HPDE6-E6E7 (cell line): ENCODE results near the gene TXLNB.

Experiments
- DNase-seq: peaks from one replicate; pipeline ENCODE4 v3.0.0; 2011; ENCODE audit warnings: missing footprints; ENCODE audit errors: extremely low spot score

TXLNB gene

DNA sequence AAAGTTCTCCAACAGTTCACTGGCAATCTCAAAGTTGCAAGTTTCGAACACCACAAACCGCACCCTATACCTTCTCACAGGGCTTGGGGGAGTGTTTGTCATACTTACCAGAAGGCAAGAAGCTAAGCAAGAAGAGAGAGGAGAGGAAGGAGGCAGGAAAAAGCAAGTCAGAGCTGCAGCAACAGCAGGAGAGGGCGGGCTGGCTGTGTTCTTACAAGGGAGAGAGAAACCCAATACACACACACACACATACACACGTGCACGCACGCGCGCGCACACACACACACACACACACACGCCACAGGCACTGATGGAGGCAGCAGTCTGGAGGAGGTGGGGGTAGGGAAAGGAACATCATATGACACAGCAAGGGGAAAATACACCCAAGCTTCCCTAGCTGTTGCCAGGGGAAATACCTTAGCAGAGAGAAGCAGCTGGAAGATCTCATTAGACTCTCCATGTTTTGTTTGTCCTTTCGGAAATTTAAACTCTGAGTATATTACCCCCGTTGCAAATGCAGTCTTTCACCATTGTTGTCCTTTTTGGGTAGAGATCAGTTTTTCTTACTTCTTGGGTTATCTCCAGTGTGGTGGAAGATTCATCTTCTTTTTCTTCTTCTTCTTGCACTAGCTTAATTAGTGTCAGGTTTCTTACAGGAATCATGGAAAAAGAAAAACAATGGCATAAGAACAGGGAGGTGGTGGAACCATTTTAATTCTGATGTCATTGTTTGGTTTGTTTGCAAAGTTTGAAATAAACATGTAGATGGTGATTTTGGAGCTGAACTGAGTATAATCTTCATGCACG, at the start of gene TXLNB:
TXLNB (minus strand) TSS at position 186 of the 807 bp plus-strand sequence. CDS start 3,099 bp downstream, outside the sequence.
- DNase-seq = no peak

DNA sequence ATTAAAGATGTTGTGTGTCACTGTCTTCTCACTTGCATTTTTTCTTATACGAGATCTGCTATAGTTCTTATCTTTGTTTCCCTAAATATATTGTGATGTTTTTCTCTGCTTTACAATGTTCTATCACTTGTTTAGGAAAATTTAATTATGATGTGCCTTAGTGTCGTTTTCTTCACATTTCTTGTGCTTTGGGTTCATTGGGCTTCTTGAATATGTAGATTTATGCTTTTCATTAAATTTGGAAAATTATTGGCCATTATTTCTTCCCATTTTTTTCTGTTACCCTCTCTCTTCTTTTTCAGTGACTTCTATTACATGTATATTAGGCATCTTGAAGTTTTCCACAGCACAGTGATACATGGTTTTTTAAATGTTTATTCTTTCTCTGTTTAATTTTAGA, 49.3 kb upstream of the TXLNB start:
- DNase-seq = no peak

DNA sequence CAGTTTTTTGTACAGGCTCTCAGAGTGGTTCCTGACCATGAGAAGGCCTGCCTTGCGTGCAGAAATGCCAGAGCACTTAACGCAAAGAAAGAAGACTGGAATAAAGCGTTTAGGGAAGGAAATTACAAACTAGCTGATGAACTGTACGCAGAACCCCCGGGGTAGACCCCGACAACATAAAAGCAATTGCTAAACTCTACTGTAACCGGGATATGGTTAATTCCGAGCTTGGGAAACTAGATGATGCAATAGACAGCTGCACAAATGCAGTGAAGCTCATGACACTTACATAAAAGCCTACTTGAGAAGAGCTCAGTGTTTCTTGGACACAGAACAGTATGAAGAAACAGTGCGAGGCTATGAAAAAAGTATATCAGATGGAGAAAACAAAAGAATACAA, 47.0 kb upstream of the TXLNB start:
- no peak for DNase-seq

DNA sequence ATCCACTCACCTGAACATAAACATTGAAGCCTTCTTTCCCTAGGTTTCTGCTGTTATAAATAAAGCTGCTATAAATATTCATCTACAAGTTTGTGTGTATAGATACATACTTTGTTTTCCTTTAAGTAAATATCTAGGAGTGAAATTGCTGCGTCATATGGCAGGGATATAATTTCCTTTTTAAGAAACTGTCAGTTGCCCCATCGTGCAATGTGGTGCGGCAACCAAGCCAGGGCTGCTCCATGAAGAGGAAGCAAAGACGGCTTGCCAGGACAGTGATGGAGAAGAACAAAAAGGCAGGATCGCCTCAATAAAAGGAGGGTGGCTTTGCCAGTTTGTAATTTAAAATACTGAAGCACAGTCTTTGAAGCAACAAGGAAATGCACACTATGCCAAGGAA, 46.0 kb upstream of the TXLNB start:
- no peak for DNase-seq

DNA sequence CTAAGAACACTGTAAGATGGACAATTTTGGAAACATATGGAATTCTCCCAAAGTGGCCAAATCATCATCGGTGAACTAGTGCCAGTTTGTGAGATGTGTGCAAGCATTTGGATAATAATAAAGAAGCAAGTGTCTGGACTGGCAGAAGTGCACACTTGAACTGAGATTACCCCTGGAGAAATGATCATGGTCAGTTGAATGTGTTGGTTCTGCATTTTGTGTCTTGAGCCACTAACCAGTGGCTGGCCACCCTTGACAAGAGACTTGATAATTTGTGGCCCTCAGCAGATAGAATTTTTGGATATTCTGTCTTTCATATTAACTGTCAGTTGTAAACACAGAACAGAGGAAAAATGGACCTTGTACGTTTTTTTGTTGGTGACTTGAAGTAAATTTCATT, 45.2 kb upstream of the TXLNB start:
- DNase-seq = no peak

DNA sequence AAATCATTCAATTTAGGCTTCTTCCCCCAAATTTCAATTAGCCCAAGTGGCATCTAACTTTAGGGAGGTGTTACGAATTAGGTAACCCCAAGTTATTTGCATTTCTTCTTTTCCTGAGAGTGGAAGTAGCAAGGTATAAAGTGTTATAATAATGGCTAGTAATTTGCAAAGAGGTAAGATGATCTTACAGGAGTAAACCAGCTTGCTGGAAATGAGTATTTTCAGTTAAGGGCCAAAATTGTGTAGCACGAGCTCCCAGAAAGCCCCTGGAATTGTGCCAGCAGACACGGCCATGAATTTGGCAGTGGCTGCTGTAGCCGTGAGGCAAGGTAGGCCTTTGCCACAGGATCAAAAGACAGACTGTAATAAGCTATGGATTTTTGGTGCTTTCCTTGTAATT, 44.7 kb upstream of the TXLNB start:
- DNase-seq = no peak

DNA sequence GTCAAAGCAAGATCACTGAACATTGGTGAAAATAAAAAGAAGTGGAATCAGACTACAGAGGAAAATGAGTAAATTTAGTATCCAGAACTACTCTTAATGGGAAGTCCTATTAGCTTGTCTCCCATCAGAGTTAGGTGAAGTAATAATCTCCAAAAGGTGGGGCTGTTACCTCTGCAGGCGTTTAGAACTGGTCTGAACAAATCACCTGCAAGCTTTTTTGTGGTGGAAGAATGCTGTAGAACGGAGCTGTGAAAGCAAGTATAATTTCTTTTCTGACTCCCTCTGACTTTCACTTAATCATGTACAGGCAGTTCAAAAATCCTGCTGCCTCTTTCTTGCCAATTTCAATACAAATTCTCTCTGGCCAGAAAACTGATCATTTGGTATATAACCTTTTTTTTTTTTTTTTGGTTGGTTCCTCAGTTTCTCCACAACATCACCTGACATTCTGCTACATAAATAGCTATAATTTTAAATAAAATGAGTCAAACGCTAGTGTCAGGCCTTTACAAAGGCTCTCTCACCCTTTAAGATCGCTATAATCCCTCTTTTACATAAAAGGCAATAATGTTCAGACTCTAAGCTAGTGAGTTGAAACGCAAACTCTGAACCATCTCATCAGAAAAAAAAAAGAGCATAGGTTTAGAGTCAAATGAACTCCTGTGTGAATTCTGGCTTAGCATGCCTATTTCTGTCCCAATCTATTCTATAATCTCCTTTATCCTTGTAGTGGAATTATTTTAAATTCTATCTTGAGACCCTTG, 43.8 kb upstream of the TXLNB start:
- DNase-seq = no peak

DNA sequence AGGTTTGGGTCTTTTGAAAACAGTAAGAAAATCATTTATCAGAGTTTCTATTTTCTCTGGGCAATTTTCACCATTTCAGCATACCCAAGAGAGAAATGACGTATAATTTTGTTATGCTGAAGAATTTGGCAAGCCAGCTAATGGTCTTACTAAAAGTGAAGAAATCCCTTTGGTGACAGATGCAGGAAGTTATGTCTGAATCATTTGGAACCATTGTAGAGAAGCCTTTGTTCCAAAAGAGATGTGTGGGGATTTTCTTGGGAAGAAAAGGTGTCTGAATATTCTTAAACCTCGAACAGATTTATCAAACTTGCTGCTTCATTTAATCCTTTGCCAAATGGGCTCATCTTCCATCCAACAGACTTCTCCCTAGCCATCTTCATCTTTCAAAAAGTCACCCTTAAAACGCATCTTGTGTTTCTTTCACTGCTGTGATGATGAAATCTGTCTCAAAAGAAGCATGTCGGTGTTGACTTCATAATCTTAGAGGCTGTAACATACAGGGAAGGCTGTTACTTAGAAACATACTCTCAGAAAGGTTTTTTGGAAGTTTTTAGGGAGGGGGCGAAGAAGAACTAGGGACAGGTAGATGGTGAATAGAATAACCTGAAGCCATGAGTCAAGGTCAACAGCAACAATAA, 43.1 kb upstream of the TXLNB start:
- DNase-seq = peak; percentile 26

DNA sequence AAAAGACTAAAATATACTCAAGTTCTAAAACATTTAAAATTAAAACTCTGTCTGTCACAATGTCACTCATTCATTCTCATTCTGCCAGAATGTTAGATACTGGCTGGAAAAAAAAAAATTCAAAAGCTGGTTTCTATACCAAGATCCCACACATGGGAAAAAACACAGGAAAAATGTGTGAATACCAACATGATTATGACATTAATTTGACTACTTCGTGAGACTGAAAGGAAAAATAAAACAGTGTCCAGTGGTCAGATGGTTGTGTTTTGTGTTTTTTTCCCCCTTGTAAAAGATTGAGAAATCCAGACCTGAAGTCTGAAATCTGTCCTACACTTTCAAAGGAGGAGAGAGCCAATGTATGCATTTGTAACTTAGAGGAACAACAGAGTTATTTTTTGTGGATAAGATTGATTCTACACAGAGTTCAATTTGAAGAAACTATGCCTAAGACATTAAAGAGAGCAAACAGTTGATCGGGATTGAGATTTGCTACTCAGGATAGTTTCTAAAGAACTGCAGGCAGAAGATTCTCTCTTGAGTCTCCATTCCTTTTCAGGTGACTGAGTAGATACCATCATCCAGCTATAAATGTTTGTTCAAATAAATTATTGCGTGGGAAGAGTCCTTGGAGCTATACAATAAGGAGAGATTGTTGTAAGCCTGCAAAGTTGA, 39.2 kb upstream of the TXLNB start:
- DNase-seq = no peak

DNA sequence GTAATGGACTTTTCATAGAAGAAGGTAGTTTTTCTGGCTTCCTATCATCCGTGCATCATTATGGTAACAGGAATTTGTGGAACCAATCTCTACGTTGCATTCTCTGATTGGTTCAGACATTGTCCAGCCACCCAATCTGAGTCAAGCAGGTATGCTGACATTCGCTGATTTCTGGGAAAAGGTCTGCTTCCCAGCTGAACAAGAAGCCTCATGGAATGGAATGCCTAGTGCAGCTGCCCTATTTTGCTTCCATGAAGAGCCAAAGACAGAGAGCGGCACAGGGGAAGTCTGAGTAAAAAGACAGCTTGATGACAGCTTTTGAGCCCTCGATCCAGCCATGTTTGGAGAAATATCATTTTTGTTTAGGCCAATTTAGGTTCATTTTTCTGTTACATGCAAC, 38.5 kb upstream of the TXLNB start:
- DNase-seq = no peak

DNA sequence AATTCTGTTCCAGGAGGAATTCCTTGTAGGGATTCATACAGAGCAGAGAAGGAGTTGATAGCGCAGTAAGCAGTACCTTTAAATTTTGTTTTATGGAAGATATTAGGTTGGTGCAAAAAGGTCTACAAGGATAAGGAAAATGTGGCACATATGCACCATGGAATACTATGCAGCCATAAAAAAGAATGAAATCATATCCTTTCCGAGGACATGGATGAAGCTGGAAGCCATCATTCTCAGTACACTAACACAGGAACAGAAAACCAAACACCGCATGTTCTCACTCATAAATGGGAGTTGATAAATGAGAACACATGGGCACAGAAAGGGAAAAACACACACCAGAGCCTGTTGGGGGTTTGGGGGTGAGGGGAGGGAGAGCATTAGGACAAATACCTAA, 37.4 kb upstream of the TXLNB start:
- no peak for DNase-seq

DNA sequence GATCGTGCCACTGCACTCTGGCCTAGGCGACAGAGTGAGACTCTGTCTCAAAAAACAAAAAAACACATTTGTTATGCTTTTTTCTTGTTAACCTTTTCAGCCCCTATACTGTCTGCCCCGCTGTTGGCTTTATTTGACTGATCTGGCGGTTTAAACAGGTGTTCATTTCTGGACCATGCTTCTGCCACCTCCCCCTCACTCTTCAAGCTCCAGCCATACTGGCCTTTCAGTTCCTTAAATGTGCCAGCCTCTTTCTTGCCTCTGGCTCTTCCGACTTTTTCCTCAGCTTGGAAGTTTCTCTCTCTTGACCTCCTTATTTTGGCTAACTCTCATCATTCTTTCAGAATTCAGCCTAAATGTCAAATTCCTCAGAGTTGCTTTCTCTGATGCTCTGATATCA, 35.2 kb upstream of the TXLNB start:
- DNase-seq = no peak

DNA sequence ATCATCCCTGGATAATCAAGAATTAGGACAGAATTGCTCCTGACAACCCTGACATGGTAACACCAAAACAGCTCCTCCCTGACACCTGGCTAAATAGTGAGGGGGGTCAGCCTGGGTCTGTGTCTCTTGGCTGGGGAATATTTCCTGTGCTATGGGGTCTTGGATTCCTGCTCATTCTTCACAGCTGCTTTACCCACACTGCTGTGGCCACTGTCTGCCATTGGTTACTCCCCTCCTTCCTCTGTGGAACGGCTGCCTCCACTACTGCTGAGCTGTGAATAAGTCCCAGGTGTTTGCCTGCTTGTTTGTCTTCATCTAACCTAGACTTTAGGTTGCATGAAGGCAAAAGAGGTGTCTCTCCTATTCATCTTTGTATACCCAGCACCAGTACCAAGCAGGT, 33.9 kb upstream of the TXLNB start:
- DNase-seq = no peak

DNA sequence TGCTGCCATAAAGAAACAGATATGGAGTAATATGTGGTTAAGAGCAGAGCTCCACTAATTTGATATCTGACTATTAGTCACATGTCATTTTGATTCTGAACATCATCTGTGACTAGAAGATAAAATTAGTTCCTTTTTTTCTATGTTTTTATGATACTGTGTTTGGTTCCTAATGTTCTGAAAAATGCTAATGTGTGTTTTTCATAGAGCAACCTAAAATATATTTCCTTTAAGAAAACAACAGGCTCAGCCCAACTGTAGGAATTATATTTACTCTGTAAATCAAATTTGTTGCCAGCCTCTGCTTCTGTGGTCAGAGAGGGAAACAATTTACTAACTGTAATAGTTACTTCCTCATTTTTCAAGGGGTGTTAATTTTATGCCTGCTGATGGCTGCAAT, 33.3 kb upstream of the TXLNB start:
- DNase-seq = no peak

DNA sequence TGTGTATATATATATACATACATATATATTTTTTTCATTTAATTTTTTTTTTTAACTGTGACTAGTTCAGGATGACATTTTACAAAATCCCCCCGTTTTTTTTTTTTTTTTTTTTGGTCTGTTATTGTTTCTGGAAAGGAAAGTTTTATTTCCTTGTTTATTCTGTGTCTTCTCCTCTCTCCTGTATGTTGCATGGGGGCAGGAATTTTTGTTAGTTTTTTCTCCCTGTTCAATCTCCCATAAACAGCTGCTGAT, 32.4 kb upstream of the TXLNB start:
- DNase-seq = no peak

DNA sequence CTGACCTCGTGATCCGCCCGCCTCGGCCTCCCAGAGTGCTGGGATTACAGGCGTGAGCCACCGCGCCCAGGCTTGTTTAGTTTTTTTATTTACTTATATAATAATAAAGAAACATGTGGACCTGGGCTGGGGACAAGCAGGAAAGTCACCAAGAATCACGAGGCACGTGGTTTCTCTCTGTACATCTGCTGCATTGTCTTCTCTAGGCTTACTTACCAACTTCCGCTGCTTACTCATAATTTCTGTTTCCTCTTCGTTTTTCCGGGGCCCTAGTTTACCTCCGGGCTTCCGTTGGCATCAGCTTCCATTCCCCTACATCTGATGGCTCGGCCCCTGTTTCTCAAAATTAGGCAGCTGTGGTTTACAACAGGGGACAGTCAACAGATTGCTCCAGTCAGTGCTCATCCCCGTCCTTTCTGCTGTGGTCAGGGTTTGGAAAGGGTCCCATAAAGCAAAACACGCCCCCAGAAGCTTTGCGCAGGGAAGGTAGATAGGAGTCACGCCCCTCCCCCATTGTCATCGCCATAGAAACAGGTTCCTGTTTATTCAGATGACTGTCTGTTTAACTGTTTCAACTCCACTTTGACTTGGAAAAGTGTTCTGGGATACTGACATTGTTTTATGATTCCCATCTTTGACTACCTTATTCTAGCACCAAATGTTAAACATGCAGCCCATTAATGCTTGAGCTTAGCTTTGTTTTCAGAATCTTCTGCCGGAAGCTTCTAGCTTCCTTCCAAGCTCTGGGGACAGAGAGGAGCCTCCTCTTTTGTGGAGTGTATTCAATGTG, 31.9 kb upstream of the TXLNB start:
- no peak for DNase-seq

DNA sequence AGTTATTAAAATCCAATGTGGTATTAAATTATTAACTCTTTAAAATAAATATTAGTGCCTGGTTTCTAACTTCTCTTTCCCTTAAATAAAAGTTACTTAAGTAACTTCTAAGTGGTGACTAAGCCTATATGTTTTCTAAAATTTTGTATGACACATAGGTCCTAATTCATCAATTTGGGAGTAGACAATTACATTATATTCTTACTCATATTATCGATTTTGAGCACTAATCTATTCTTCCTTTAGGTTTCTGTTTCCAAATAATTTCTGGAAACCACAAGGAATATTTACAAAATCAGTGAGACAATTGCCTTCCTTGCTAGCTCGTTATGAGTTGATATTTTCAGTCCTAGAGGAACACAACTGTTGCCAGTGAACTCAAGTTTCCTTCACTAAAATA, 28.3 kb upstream of the TXLNB start:
- DNase-seq = no peak

DNA sequence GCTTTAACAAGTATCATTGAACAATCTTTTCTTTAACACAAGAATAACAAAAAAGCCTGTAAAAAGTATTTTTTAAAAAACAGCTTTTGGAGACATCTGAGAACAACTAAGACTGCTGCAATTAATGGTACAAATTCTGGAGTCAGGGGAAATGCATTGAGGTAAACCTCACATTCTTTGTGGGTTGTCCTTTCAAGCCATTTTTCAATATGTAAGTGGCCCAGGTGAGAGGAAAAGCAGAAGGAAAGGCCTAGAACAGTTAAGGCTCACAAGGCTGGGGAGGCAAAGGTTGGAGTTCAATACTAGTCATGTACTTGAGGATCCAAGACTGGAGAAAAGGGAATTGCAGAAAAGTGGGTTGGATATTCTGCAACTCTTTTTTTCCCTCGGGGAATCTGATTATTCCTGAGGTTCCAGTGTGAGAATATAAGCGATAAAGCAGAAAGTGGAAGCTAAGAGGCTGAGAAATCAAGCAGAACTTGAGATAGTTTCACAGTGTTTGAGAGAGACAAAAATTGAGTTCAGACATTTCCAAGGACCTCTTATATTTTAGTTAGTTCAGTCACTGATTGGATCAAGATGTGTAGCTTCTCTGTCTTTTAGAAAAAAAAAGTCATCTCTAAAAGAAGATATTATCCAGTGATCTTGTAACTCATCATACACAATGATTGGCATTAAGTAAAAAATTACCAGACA, 25.0 kb upstream of the TXLNB start:
- no peak for DNase-seq

DNA sequence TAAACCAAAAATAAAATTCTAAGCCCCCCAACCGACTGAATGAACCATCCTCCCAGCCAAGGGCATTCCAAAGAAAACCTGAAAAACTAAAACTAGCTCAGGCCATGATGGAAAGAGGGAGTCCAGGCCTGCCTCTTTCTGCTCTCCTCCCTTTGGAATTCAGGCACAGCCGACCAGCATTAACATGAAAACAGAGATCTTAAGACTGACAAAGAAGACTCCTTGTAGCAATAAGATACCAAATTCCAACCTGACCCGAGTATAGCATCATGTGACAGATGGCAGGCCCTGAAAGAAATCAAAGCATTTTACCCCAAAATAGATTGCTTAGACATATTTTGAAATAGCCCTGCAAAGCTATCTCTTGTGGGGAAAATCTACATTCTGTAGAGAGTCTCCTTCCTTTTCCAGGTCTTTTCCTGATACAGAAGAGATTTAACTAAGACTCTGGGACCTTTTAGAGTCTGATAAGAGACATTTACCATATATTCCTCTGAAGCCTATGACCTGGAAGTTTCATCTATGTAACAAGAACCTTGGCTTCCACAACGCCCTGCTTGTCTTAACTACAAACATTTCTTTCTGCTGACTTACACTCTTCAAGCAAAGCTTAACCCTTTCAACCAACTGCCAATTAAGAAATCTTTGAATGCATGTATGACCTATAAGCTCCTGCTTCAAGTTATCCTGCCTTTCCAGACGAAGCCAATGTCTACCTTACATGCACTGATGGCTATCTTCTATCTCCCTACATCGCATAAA, 22.2 kb upstream of the TXLNB start:
- no peak for DNase-seq

DNA sequence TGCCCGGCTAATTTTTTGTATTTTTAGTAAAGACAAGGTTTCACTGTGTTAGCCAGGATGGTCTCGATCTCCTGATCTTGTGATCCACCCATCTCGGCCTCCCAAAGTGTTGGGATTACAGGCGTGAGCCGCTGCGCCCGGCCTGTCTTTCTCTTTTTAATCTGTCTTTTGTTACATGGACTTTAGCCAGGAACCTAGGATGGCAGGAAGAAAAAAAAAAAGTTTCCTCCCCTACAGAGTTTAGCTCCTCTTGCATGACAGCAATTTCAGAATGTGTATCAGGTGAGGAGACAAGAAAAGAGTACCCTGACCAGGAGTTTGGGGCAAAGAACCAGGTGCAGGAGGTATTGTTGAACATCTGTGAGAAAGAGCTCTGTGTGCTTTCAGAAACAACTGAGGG, 21.4 kb upstream of the TXLNB start:
- no peak for DNase-seq
